GM23338 (cell line): ENCODE results near the gene MMP25. TPM values are rescaled to one million over a fixed set of nuclear protein-coding genes. Genes with fewer than 3 reads are reported as not detected.
A peak's percentile ranks its signal among the peaks of the same experiment; 100 is the strongest.

Source experiments
- ATAC-seq: fragments of 200-7000 bp; cut with Tn5 transposase; 3 replicates; pipeline ENCODE4 v1.9.1; 2020
- DNase-seq: peaks from one replicate; pipeline ENCODE4 v3.0.0-alpha.2; 2015; ENCODE audit warnings: low spot score
- H2AFZ ChIP-seq: fragments of 200-600 bp; sonication (generic); 2 replicates; pipeline ENCODE4 v1.8.0; 2016; ENCODE audit warnings: antibody characterized with exemption, mild to moderate bottlenecking, moderate library complexity
- H3F3A ChIP-seq: fragments of 200-600 bp; sonication (generic); replicated peaks from 2 replicates; pipeline ENCODE4 v1.8.0; 2017; ENCODE audit warnings: antibody characterized with exemption, mixed run types, low read depth
- H3K27ac ChIP-seq: fragments of 200-600 bp; sonication (generic); 2 replicates; pipeline ENCODE4 v1.6.1; 2016; ENCODE audit warnings: low read depth
- H3K27me3 ChIP-seq: fragments of 200-600 bp; sonication (generic); 2 replicates; pipeline ENCODE4 v1.8.0; 2016; ENCODE audit warnings: mild to moderate bottlenecking, mixed run types, moderate library complexity; ENCODE audit not compliant: insufficient read depth
- H3K36me3 ChIP-seq: fragments of 200-600 bp; sonication (generic); 2 replicates; pipeline ENCODE4 v1.8.0; 2016; ENCODE audit warnings: mild to moderate bottlenecking; ENCODE audit not compliant: insufficient read depth
- H3K4me1 ChIP-seq: fragments of 200-600 bp; sonication (generic); 2 replicates; pipeline ENCODE4 v1.8.0; 2016; ENCODE audit warnings: mild to moderate bottlenecking, moderate library complexity; ENCODE audit not compliant: insufficient read depth
- H3K4me2 ChIP-seq: fragments of 200-600 bp; sonication (generic); 2 replicates; pipeline ENCODE4 v1.7.1; 2017; ENCODE audit warnings: mixed run types
- H3K4me3 ChIP-seq: fragments of 200-600 bp; sonication (generic); 2 replicates; pipeline ENCODE4 v1.6.1; 2016; ENCODE audit warnings: mixed run types
- H3K79me2 ChIP-seq: fragments of 200-600 bp; sonication (generic); replicated peaks from 2 replicates; pipeline ENCODE4 v1.8.0; 2017; ENCODE audit warnings: mild to moderate bottlenecking; ENCODE audit not compliant: insufficient read depth
- H3K9me2 ChIP-seq: fragments of 200-600 bp; sonication (generic); 2 replicates; pipeline ENCODE4 v1.8.0; 2017; ENCODE audit not compliant: insufficient read depth
- H4K20me1 ChIP-seq: fragments of 200-600 bp; sonication (generic); replicated peaks from 2 replicates; pipeline ENCODE4 v1.8.0; 2017; ENCODE audit warnings: mild to moderate bottlenecking; ENCODE audit not compliant: insufficient read depth
- H3K27ac Mint-ChIP-seq: 2 replicates; pipeline ENCODE4 v1.8.0; 2020; ENCODE audit warnings: inconsistent platforms, mild to moderate bottlenecking, moderate library complexity, mixed read lengths
- H3K27me3 Mint-ChIP-seq: 3 replicates; pipeline ENCODE4 v1.8.0; 2022; ENCODE audit warnings: low read depth, mild to moderate bottlenecking, moderate library complexity, mixed read lengths, inconsistent platforms; ENCODE audit not compliant: insufficient read depth, poor library complexity
- H3K36me3 Mint-ChIP-seq: 3 replicates; pipeline ENCODE4 v1.8.0; 2021; ENCODE audit warnings: low read depth, mild to moderate bottlenecking, inconsistent platforms, moderate library complexity, mixed read lengths
- H3K4me1 Mint-ChIP-seq: 3 replicates; pipeline ENCODE4 v1.8.0; 2020; ENCODE audit warnings: mild to moderate bottlenecking, inconsistent platforms, mixed read lengths
- H3K4me3 Mint-ChIP-seq: 3 replicates; pipeline ENCODE4 v1.8.0; 2021; ENCODE audit warnings: moderate library complexity, mild to moderate bottlenecking, inconsistent platforms, mixed read lengths
- H3K9me3 Mint-ChIP-seq: 3 replicates; pipeline ENCODE4 v1.8.0; 2020; ENCODE audit warnings: moderate library complexity, mild to moderate bottlenecking, inconsistent platforms, mixed read lengths
- CREB1 ChIP-seq: fragments of 250-450 bp; sonication (Bioruptor Pico); IDR thresholded peaks from 2 replicates; pipeline ENCODE4 v1.5.0; 2020; ENCODE audit warnings: low read depth, mild to moderate bottlenecking, moderate library complexity
- ETS1 ChIP-seq: IDR thresholded peaks from 2 replicates; pipeline ENCODE4 v1.6.1; 2016; ENCODE audit warnings: antibody characterized with exemption
- EZH2 ChIP-seq: fragments of 200-600 bp; sonication (generic); IDR thresholded peaks from one replicate; pipeline ENCODE4 v1.8.0; 2017; ENCODE audit warnings: antibody characterized with exemption, mild to moderate bottlenecking, low read depth; ENCODE audit not compliant: unreplicated experiment
- EZH2phosphoT487 ChIP-seq: fragments of 200-600 bp; sonication (generic); IDR thresholded peaks from one replicate; pipeline ENCODE4 v1.8.1; 2018; ENCODE audit warnings: antibody characterized with exemption; ENCODE audit not compliant: unreplicated experiment
- JUNB ChIP-seq: IDR thresholded peaks from one replicate; pipeline ENCODE4 v1.6.1; 2016; ENCODE audit warnings: antibody characterized with exemption; ENCODE audit not compliant: unreplicated experiment
- NANOG ChIP-seq: IDR thresholded peaks from 2 replicates; pipeline ENCODE4 v1.6.1; 2016; ENCODE audit warnings: antibody characterized with exemption, borderline replicate concordance
- POLR2AphosphoS5 ChIP-seq: IDR thresholded peaks from 2 replicates; pipeline ENCODE4 v1.6.1; 2016; ENCODE audit warnings: antibody characterized with exemption, low read depth
- STAT1 ChIP-seq: IDR thresholded peaks from one replicate; pipeline ENCODE4 v1.6.1; 2016; ENCODE audit warnings: antibody characterized with exemption; ENCODE audit not compliant: unreplicated experiment
- ZNF114 ChIP-seq: fragments of 250-450 bp; sonication (Bioruptor Pico); IDR thresholded peaks from 2 replicates; pipeline ENCODE4 v1.5.0; 2020; ENCODE audit warnings: mild to moderate bottlenecking, moderate library complexity
- ZNF331 ChIP-seq: fragments of 250-450 bp; sonication (Bioruptor Pico); IDR thresholded peaks from 2 replicates; pipeline ENCODE4 v1.5.0; 2020; ENCODE audit warnings: low read depth, mild to moderate bottlenecking, moderate library complexity
- polyA plus RNA-seq: library from polyadenylated mRNA; unstranded; fragments of >200 nt; fragmentation: Nextera tagmentation; extraction: Ambion mirVana; gene quantifications from 2 replicates; pipeline ENCODE4 v1.2.1, GENCODE V29; 2016
- total RNA-seq: library from RNA; depleted of rRNA; stranded (reverse); fragments of >200 nt; shearing (Covaris generic); gene quantifications from 2 replicates; pipeline ENCODE4 v1.2.3, GENCODE V29; 2014
- TF ChIP-seq, protein P1 (sequence below), 2 experiments: fragments of 200-600 bp in 1 of 2; sonication (generic) in 1 of 2; conservative IDR thresholded peaks; 2 replicates each; pipeline versions ENCODE4 v1.5.1 to v1.6.1; 2016 to 2017; ENCODE audit warnings: antibody characterized with exemption in 2 of 2, low read depth in 2 of 2, mild to moderate bottlenecking in 2 of 2, moderate library complexity in 1 of 2
- TF ChIP-seq, protein P2 (sequence below): fragments of 250-450 bp; sonication (Bioruptor Pico); IDR thresholded peaks from 2 replicates; pipeline ENCODE4 v1.5.0; 2020; ENCODE audit warnings: mild to moderate bottlenecking, moderate library complexity
- TF ChIP-seq, protein P3 (sequence below): IDR thresholded peaks from one replicate; pipeline ENCODE4 v1.6.1; 2018; ENCODE audit warnings: antibody characterized with exemption; ENCODE audit not compliant: unreplicated experiment

Gene MMP25
- total and polyA plus RNA-seq, 2 experiments from 2014 or later, result 7.7 to 15.9 TPM

- ATAC-seq, result peak; percentile 50
- H3K4me3 ChIP-seq, result peak within 1 kb of the TSS; percentile 89
- peak; percentile 95 for DNase-seq
Observed at GRCh38 chr16:3098459-3099394, 52.4 kb downstream of the MMP25 start, which contains the start of gene ZSCAN10. ZSCAN10 (minus strand) TSS chr16:3099294; CDS start chr16:3092937, 6,357 bp downstream.

More at GRCh38 chr16:3098459-3099394, 52.4 kb downstream of the MMP25 start, which contains the start of gene ZSCAN10:
- H3K36me3 Mint-ChIP-seq, result peaks cover 50% of the 10 kb centered on the region
- Histone ChIP-seq H3K4me1 (peaks cover 53% of the 10 kb centered on the region), H3K4me2 (peak within 1 kb of the TSS; percentile 85), H3K27me3 (no peaks in the 10 kb centered on the region), H3K9me2 (no peaks in the 10 kb centered on the region), H4K20me1 (peaks cover 10% of the 10 kb centered on the region; the same call in 1 of the 2 replicates), H3F3A (peaks cover 48% of the 10 kb centered on the region), H3K27ac (peak within 1 kb of the TSS; percentile 99), H3K36me3 (0 out of 2 replicates have a peak, but pooled peaks cover 4% of the 10 kb centered on the region), H3K79me2 (peaks cover 45% of the 10 kb centered on the region), H2AFZ (no peak within 1 kb of the TSS)
- H3K27me3 Mint-ChIP-seq, result peaks cover 42% of the 10 kb centered on the region
- peak within 1 kb of the TSS; percentile 99 for H3K27ac Mint-ChIP-seq
- H3K9me3 Mint-ChIP-seq, result no peaks in the 10 kb centered on the region; the same call in 2 of the 3 replicates
- TF ChIP-seq, protein P1, sequence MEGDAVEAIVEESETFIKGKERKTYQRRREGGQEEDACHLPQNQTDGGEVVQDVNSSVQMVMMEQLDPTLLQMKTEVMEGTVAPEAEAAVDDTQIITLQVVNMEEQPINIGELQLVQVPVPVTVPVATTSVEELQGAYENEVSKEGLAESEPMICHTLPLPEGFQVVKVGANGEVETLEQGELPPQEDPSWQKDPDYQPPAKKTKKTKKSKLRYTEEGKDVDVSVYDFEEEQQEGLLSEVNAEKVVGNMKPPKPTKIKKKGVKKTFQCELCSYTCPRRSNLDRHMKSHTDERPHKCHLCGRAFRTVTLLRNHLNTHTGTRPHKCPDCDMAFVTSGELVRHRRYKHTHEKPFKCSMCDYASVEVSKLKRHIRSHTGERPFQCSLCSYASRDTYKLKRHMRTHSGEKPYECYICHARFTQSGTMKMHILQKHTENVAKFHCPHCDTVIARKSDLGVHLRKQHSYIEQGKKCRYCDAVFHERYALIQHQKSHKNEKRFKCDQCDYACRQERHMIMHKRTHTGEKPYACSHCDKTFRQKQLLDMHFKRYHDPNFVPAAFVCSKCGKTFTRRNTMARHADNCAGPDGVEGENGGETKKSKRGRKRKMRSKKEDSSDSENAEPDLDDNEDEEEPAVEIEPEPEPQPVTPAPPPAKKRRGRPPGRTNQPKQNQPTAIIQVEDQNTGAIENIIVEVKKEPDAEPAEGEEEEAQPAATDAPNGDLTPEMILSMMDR (conservative IDR thresholded peaks at IDR 0.05; ENCODE audit: low read depth in 2 of 2), result 0 out of 4 replicates have a peak, but pooled peaks of 1 of the 2 experiments have one; percentile 3
- TF ChIP-seq, protein P2, sequence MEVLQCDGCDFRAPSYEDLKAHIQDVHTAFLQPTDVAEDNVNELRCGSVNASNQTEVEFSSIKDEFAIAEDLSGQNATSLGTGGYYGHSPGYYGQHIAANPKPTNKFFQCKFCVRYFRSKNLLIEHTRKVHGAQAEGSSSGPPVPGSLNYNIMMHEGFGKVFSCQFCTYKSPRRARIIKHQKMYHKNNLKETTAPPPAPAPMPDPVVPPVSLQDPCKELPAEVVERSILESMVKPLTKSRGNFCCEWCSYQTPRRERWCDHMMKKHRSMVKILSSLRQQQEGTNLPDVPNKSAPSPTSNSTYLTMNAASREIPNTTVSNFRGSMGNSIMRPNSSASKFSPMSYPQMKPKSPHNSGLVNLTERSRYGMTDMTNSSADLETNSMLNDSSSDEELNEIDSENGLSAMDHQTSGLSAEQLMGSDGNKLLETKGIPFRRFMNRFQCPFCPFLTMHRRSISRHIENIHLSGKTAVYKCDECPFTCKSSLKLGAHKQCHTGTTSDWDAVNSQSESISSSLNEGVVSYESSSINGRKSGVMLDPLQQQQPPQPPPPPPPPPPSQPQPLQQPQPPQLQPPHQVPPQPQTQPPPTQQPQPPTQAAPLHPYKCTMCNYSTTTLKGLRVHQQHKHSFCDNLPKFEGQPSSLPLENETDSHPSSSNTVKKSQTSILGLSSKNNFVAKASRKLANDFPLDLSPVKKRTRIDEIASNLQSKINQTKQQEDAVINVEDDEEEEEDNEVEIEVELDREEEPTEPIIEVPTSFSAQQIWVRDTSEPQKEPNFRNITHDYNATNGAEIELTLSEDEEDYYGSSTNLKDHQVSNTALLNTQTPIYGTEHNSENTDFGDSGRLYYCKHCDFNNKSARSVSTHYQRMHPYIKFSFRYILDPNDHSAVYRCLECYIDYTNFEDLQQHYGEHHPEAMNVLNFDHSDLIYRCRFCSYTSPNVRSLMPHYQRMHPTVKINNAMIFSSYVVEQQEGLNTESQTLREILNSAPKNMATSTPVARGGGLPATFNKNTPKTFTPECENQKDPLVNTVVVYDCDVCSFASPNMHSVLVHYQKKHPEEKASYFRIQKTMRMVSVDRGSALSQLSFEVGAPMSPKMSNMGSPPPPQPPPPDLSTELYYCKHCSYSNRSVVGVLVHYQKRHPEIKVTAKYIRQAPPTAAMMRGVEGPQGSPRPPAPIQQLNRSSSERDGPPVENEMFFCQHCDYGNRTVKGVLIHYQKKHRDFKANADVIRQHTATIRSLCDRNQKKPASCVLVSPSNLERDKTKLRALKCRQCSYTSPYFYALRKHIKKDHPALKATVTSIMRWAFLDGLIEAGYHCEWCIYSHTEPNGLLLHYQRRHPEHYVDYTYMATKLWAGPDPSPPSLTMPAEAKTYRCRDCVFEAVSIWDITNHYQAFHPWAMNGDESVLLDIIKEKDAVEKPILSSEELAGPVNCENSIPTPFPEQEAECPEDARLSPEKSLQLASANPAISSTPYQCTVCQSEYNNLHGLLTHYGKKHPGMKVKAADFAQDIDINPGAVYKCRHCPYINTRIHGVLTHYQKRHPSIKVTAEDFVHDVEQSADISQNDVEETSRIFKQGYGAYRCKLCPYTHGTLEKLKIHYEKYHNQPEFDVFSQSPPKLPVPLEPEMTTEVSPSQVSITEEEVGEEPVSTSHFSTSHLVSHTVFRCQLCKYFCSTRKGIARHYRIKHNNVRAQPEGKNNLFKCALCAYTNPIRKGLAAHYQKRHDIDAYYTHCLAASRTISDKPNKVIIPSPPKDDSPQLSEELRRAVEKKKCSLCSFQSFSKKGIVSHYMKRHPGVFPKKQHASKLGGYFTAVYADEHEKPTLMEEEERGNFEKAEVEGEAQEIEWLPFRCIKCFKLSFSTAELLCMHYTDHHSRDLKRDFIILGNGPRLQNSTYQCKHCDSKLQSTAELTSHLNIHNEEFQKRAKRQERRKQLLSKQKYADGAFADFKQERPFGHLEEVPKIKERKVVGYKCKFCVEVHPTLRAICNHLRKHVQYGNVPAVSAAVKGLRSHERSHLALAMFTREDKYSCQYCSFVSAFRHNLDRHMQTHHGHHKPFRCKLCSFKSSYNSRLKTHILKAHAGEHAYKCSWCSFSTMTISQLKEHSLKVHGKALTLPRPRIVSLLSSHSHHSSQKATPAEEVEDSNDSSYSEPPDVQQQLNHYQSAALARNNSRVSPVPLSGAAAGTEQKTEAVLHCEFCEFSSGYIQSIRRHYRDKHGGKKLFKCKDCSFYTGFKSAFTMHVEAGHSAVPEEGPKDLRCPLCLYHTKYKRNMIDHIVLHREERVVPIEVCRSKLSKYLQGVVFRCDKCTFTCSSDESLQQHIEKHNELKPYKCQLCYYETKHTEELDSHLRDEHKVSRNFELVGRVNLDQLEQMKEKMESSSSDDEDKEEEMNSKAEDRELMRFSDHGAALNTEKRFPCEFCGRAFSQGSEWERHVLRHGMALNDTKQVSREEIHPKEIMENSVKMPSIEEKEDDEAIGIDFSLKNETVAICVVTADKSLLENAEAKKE (CRISPR knock-in tag), result no peak
- peak; percentile 75 for TF ChIP-seq ETS1
- no peak for TF ChIP-seq NANOG
- peak; percentile 85 for TF ChIP-seq POLR2AphosphoS5
- no peak for TF ChIP-seq ZNF114 (CRISPR knock-in tag)
- TF ChIP-seq CREB1 (CRISPR knock-in tag), result 0 out of 2 replicates have a peak, but pooled peaks have one; percentile 22
- no peak for TF ChIP-seq EZH2phosphoT487
- TF ChIP-seq, protein P3, sequence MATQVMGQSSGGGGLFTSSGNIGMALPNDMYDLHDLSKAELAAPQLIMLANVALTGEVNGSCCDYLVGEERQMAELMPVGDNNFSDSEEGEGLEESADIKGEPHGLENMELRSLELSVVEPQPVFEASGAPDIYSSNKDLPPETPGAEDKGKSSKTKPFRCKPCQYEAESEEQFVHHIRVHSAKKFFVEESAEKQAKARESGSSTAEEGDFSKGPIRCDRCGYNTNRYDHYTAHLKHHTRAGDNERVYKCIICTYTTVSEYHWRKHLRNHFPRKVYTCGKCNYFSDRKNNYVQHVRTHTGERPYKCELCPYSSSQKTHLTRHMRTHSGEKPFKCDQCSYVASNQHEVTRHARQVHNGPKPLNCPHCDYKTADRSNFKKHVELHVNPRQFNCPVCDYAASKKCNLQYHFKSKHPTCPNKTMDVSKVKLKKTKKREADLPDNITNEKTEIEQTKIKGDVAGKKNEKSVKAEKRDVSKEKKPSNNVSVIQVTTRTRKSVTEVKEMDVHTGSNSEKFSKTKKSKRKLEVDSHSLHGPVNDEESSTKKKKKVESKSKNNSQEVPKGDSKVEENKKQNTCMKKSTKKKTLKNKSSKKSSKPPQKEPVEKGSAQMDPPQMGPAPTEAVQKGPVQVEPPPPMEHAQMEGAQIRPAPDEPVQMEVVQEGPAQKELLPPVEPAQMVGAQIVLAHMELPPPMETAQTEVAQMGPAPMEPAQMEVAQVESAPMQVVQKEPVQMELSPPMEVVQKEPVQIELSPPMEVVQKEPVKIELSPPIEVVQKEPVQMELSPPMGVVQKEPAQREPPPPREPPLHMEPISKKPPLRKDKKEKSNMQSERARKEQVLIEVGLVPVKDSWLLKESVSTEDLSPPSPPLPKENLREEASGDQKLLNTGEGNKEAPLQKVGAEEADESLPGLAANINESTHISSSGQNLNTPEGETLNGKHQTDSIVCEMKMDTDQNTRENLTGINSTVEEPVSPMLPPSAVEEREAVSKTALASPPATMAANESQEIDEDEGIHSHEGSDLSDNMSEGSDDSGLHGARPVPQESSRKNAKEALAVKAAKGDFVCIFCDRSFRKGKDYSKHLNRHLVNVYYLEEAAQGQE, result peak; percentile 7
- TF ChIP-seq ZNF331, result no peak
- TF ChIP-seq EZH2, result no peak
- no peak for TF ChIP-seq JUNB
- no peak for TF ChIP-seq STAT1
- peaks cover 46% of the 10 kb centered on the region for H3K4me1 Mint-ChIP-seq
- peak within 1 kb of the TSS; percentile 99 for H3K4me3 Mint-ChIP-seq
